H4 (cell line): Measurements from ENCODE around the gene SEPTIN10. TPM values are rescaled to one million over a fixed set of nuclear protein-coding genes. Genes with fewer than 3 reads are reported as not detected.

Experiments used
- DNase-seq: peaks from one replicate; pipeline ENCODE4 v3.0.0-alpha.2; 2015; ENCODE audit warnings: low spot score
- total RNA-seq: library from RNA; depleted of rRNA; stranded (reverse); fragments of >200 nt; shearing (Covaris generic); gene quantifications from 2 replicates; pipeline ENCODE4 v1.2.3, GENCODE V29; 2014

Gene SEPTIN10
- total RNA-seq, 1 experiment from 2014 or later, result 44.4 TPM

GRCh38 chr2:109523121-109523520 lies 90.6 kb downstream of the SEPTIN10 start:
- DNase-seq, result no peak

DNA sequence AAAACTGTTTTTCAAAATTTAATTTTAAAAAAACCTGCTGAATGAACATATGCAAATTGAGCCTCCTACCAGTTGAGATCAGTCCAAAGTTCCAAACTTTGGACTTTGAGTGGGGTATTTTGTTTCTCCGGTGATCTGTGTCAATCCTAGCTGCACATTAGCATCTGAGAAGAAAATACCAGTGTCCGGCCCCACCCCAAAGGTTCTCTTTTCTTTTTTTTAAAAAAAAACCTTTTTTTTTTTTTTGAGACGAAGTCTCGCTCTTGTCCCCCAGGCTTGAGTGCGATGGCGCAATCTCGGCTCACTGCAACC lies 91.7 kb downstream of the SEPTIN10 start:
- no peak for DNase-seq

- DNase-seq, result no peak
These were observed 92.3 kb downstream of the SEPTIN10 start for GRCh38 chr2:109521233-109522062.

DNA sequence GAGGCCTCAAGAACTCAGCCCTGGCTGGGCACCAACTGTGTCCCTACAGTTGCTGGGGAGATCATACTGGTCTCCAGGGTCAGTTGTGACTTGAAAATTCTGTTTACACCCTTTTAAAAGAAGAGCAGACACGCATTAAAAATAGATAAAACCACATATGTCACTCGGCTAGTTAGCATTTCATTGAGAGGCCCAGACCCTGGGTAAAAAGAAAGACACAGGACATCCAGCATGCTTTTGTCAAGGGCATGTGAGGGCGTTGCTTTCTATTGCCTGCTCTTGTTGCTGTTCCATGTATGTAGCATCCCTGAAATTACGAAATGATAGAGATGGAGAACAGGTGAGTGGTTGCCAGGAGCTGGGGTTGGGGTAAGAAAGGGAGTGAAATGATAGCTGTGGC lies 94.3 kb downstream of the SEPTIN10 start:
- DNase-seq, result no peak

DNA sequence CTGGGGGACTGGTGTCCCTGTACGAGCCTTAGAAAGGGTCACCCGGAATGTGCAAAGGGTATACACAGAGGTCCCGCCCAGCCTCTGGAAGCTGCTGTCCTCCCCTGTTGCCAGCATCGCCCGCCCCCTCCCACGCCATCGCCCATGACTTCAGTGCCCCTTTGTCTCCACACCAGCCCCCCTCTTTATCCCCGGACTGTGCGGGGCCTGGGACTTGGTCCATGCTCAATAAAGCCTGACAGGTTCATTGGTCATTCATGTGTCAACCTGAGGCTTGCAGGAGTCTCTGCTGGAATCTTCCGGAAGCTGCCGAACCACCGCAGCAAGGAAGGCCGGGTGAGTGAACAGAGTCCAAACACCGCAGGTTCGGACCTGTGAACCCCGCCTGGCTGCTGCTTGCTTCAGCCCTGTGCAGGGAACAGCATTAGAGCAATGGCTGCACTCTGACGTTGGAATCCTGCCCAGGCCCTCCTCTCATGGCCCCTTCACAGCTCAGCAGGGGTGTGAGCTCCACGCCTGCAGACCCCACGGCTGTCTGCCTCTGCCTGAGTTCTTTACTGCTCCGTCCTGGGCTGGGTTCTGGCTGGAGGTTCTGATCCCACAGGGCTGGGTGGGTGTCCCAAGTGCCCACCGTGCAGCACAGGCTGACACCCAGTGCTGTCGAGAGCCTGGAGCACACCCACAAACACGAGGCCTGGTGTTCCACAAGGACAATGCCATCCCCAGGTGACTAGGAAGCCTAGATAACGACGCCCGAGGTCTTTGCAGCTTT lies 96.5 kb downstream of the SEPTIN10 start:
- no peak for DNase-seq

DNA sequence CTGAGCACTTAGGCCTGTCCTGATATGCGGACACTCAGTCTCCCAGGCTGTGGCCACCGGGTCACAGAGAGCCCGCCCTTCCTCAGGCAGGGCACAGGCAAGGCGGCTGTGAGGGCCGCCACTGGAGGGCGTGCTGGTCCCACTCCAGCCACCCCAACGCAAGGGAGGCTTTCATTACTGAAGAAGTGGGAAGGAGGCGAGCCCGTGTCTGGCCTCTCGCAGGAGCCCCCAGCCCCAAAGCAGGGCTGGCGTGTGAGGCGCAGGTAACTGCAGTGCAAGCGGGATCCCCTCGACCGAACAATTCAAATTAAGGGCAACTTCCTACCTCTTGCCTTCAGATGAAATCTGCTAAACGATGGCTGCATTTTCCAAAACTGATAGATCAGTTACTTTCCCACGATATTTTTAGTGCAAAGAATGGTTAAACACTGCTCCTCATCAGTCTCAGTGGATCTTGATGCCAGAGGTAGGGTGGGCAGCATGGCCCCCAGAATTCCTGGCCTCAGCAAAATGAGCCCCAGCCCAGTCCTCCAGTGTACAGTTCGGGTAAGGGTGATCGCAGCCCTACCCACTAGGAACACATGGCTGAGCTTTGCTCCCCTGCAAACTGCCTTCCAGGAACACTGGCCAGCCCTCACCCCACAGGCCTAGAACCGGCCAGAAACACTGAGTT lies 97.2 kb downstream of the SEPTIN10 start:
- DNase-seq, result peak; percentile 48

- no peak for DNase-seq
These were observed 98.9 kb downstream of the SEPTIN10 start for GRCh38 chr2:109514857-109515256.

DNA sequence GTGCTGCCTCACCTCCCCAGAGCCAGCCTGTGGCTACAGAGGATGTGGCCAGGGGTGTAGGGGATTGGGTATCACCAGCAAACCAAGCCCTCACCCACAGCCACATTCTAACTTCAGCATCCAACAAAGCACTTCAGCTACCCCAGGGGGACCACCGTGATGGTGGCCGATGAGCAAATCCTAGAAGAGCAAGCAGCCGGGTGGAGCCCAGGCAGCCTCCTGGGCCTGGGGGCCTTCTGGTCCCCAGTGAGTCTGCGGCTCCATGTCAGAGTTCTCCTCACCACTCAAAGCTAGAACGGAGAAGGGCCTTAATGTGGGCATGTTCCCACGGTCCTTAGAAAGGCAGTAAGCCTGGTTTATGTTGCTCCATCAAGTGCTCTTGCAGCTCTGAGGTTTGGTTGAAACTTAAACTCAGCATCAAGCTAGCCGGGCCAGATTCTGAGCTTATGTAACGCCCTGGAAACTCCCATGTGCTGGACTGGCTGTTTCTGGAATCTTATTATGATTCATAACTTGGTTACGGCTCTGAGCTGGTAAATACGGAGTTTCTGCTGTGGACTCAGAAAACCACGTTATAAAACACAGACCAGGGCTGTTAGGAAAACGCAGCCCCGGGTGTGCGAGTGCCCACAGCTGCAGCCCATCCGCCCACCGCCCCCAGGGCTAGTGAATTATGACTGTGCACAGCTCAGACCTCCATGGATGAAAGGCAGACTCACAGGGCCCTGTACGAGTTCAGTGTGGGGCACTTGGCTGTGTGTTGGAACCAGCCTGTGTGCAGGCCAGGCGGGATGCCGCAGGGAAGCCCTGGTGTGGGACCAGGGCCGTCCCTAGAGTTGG lies 99.8 kb downstream of the SEPTIN10 start:
- no peak for DNase-seq

DNA sequence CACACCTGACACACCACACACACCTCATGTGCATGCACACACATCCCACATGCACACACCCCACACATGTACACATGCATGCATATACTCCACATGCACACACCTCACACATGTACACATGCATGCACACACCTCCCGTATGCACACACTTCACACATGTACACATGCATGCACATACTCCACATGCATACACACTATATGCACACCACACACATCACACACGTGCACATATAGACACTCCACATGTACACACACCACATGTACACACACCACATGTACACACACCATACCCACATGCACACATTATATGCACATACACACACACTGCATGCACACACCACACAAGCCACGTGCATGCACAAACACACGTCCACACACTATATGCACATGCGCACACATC lies 100.5 kb downstream of the SEPTIN10 start:
- no peak for DNase-seq

GRCh38 chr2:109512076-109512475 lies 101.7 kb downstream of the SEPTIN10 start:
- no peak for DNase-seq

- DNase-seq, result no peak
These were observed 102.6 kb downstream of the SEPTIN10 start for GRCh38 chr2:109511168-109511567.

- DNase-seq, result peak; percentile 72
These were observed 103.4 kb downstream of the SEPTIN10 start for GRCh38 chr2:109510136-109511028.

- no peak for DNase-seq
These were observed 105.2 kb downstream of the SEPTIN10 start for GRCh38 chr2:109508556-109508955.

- no peak for DNase-seq
These were observed 105.9 kb downstream of the SEPTIN10 start for GRCh38 chr2:109507828-109508227.

DNA sequence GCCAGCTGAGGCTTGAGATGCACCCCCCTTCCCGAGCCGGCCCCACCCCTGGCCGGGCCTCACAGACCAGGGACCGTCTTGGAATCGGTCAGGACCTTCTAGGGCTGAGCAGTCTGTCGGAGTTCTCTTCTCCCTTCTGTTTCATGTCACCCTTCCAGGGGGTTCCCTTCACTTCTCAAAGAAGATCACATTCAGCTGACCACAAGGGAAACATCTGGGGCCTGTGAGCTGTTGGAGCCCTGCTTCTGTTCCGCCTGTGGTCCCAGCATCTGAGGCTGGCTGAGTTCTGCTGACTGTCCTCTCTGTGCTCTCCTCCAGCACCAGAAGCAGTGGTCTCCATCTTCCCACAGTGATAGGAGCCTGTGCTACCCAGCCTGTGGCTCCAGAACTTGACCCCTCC lies 106.5 kb downstream of the SEPTIN10 start:
- no peak for DNase-seq

GRCh38 chr2:109503191-109503590 lies 110.6 kb downstream of the SEPTIN10 start:
- no peak for DNase-seq

DNA sequence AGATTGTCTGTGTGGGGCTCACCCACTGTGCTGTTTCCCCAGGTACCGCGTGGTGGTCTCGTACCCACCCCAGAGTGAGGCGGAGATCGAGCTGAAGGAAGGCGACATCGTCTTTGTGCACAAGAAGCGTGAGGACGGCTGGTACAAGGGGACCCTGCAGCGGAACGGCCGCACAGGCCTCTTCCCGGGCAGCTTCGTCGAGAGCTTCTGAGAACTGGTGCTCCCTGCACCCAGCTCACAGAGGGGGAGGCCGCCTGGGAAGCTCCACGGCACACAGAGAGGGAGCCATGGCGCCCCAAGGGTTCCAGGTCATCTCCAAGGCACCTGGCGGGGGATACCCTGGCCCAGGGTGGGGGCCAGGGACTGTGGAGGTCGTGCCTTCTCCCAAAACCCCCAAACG lies 112.3 kb downstream of the SEPTIN10 start:
- DNase-seq, result no peak

DNA sequence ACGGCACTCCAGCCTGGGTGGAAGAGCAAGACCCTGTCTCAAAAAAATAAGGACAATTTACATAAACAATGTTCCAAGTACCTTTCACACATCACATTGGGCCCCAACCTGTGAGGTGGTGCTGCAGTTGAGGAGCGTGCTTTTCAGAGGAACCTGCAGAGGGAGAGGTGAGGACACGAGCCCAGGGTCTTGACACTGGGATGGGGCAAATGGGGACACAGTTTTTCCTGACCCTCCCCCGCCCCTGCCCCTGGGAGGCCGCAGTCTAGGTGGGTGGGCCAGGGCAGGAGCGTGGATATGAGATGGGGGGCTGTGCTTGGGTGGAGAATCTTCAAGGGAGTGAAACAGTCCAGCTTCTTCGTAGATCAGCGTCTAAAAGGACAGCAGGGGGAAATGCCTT lies 112.9 kb downstream of the SEPTIN10 start:
- DNase-seq, result no peak

DNA sequence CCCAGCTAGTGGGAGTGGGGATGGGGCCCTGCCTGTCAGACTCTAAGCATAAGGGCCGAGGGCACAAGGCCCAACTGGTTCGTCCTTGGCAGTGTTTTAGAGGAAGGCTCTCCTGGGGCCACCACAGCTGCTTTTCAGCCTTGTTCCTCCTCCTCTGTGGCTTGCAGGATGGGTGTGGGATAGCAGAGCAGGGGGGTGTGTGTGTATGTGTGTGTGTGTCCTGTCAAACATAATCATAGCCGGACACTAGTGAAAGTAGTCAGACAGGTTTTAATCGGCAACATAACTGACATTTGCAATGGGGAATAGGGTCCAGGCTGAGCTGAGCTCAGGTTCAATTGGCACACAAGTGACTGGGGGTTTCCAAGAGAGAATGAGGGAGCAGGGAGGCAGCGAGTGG lies 114.2 kb downstream of the SEPTIN10 start:
- no peak for DNase-seq

GRCh38 chr2:109498906-109499305 lies 114.9 kb downstream of the SEPTIN10 start:
- DNase-seq, result no peak
